Measurements from ENCODE around the gene SLC4A3. TPM values are rescaled to one million over a fixed set of nuclear protein-coding genes. Genes with fewer than 3 reads are reported as not detected.

The SLC4A3 gene
- polyA plus RNA-seq, 3 donors = 5.4 to 7.1 (median 6.1) TPM

DNA sequence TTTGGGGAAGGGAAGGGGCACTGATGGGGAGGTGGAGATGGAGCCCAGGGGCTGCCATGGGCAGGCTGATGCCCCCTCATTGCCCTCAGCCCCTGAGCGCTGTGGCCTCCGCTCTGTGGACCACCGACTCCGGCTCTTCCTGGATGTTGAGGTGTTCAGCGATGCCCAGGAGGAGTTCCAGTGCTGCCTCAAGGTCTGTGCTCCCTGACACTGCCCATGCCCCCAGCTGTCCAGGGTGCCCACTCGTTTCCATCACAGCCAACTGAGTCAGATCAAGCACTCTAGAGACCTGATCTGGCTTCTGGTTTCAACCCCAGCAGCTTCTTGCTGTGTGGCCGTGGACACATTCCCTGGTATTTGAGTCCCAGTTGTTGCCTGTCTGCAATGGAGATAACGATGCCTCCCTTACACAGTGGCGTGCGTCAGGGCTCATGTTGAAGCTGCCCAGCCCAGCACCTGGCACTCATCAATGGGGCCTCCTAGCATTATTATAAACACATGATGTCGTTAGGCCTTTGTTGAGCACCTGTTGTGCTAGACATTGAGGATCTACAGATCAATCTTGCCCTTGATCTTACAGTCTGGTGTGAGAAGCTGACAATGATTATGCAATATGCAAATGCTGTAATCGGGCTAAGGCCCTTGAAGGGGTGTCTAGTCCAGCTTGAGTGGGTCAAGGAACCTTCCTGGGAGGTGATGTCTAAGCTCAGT lies 15.4 kb upstream of the SLC4A3 start:
- no peak for DNase-seq (ENCODE audit: low read depth in 3 of 3, low spot score in 2 of 3)

DNA sequence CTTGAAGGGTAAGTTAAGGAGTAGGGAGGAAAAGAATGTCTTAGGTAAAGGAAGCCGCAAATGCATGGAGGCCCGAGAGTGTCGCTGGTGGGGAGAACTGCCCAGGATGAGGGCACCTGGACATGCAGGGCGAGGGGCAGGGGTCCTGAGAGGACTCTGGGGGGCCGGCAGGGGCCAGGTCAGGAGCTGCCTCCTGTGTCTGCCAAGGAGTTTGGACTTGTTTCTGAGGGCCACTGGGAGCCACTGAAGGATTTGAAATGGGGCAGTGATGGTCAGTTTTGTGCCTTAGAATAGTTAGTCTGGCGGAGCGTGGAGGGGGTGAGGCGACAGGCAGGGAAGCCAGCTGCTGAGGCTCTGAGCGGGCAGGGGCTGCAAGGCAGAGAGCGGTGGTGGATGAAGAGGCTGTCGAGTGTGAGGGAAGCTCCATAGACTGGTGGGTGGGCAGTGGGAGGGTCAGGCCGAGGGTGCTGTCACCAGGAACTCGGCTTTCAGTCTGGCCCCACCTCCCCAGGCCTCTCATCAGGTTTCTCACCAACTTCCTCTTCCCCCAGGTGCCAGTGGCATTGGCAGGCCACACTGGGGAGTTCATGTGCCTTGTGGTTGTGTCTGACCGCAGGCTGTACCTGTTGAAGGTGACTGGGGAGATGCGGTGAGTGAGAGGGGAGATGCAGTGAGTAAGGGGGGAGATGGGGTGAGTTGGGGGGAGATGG lies 14.7 kb upstream of the SLC4A3 start:
- no peak for DNase-seq (ENCODE audit: low read depth in 3 of 3, low spot score in 2 of 3)

GRCh38 chr2:219613461-219614070 lies 13.9 kb upstream of the SLC4A3 start:
- DNase-seq (ENCODE audit: low read depth in 3 of 3, low spot score in 2 of 3) = no peak

DNA sequence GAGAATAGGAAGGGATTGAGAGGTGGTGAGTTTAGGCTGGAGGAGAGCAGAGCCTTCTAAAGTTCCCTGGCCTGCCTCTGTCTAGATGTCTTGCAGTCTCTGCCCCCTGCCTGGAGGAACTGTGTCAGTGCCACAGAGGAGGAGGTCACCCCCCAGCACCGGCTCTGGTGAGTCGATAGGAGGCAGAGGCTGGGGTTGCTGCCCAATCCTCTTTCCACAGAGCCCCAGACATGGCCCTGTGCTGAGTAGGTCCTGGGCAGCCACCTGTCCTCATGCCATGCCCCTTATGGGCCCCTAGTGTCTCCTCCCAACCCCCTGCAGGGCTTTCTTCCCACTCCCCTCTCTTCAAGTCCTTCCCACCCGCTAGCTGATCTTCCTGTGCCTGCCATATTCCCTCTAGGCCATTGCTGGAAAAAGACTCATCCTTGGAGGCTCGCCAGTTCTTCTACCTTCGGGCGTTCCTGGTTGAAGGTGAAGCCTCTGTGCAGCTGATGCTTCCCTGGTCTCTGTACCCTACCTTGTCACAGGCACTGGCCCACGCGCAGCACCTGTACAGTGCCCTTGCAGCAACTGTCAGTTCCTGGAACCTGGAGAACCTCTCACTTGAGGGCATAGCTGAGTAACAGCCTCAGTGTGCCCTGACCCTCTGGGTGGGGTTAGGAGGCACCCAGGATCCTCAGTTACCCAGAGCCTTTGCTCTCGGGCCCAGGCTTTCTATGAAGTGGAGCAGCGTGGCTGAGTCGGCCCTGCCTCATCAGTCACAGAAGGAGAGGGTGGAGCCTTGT lies 13.2 kb upstream of the SLC4A3 start:
- no peak for DNase-seq (ENCODE audit: low read depth in 3 of 3, low spot score in 2 of 3)

DNA sequence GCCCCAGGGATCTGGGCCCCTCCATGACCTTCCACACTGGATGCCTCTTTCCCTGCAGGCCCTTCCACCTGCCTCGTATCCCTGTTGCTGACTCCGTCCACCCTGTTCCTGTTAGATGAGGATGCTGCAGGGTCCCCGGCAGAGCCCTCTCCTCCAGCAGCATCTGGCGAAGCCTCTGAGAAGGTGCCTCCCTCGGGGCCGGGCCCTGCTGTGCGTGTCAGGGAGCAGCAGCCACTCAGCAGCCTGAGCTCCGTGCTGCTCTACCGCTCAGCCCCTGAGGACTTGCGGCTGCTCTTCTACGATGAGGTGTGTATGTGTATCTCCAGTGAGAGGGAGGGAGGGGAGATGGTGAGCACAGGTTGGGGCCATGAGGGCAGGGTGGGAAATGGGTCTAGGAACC lies 12.4 kb upstream of the SLC4A3 start:
- no peak for DNase-seq (ENCODE audit: low read depth in 3 of 3, low spot score in 2 of 3)

GRCh38 chr2:219615894-219616293 lies 11.5 kb upstream of the SLC4A3 start:
- DNase-seq (ENCODE audit: low read depth in 3 of 3, low spot score in 2 of 3) = no peak

DNA sequence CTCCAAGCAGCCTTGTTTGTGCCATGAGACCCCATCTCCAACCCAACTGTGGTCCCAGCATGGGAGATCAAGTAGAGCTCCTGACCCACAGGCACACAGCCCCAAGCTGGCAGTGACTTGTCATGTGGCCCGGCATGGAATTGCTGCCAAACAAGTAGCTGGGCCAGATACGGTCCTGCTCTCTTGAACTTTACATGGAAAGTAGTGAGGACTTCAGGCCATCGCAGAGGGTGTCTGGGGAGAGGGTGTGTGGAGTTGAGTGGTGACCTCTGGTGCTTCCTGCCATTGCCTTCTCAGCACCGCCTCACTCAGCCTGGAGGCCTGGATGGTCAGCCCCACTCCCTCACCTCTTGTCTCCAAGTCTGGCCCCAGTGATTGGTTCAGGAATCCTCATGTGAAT lies 10.9 kb upstream of the SLC4A3 start:
- no peak for DNase-seq (ENCODE audit: low read depth in 3 of 3, low spot score in 2 of 3)

- DNase-seq (ENCODE audit: low read depth in 3 of 3, low spot score in 2 of 3) = no peak
These were observed 8.7 kb upstream of the SLC4A3 start for GRCh38 chr2:219618733-219619122.

DNA sequence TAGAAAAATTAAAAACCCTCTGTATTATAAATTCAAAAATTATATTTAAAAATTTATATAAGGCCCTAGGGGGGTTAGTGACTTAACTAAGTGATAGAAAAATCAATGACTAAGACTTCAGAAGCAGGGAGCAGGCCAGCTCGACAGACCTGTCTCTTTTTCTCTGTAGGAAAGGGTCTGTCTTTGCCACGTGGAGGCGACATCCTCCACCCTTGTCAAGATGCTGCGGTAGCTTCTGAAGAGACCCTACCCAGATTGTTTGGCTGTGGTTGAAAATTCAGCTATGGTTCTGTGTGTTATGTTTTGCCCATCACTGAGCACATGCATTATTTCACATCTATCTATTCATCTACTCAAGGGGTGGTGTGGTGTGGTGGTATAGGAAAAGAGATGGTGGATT lies 8.2 kb upstream of the SLC4A3 start:
- no peak for DNase-seq (ENCODE audit: low read depth in 3 of 3, low spot score in 2 of 3)

- DNase-seq (ENCODE audit: low read depth in 3 of 3, low spot score in 2 of 3) = no peak
These were observed 6.9 kb upstream of the SLC4A3 start for GRCh38 chr2:219620546-219620945.

- no peak for DNase-seq (ENCODE audit: low read depth in 3 of 3, low spot score in 2 of 3)
These were observed 5.5 kb upstream of the SLC4A3 start for GRCh38 chr2:219621935-219622334.

DNA sequence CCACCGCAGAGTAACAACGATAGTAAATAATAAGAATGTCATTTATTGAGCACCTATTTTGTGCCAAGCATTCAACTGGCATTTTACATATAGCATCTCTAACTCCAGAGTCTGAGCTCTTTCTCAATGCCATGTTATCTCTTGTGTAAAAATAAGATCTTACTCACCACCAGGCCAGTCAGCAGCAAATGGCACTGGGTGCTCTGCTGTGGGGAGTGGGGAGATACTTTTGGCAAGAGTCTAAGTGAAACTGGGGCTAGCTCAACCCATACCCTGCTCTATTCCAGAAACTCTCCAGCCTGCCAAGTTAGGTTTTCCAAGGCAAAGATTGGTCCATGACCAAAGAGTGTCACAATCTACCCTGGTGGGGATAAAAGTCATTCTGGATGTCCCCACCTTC lies 5.0 kb upstream of the SLC4A3 start:
- DNase-seq (ENCODE audit: low read depth in 3 of 3, low spot score in 2 of 3) = no peak

- no peak for DNase-seq (ENCODE audit: low read depth in 3 of 3, low spot score in 2 of 3)
These were observed 2.9 kb upstream of the SLC4A3 start for GRCh38 chr2:219624565-219624964.

DNA sequence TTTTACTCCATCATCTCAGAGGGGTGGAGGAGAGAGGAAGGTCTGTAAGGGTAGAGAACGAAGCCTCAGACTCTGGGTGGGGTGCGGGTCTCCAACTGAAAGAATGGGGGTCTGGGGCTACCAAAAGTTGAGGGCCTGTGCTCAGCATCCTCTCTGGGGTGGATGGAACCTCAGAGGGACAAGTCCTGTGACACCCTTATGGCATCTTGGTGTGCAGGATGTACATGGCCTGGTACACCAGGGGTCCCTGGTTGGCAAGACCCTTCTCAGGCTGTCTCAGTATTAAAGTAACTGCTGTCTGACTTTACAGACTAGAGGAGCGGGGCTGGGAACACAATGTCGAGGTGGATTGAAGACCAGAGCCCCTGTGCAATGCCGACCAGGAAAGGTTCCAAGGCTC lies 2.3 kb upstream of the SLC4A3 start:
- DNase-seq (ENCODE audit: low read depth in 3 of 3, low spot score in 2 of 3) = no peak

DNA sequence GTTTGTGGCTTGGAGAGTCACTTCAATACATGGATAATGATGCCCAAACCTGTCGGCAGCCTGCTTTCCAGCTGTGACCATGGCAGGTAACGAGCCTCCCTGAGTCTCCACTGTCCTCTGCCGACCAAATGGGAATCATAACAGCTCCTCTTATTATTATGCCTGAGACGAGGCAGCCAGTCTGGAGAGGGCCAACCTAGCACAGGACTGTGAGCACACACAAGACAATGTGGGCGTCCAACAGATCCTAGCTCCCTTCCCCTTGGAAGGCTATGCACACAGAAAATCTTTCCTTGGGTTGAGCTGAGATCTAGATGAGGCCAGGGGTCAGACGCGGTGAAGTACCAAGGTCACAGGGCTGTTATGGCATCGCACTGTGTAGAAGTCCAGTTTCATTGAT lies 890 bp upstream of the SLC4A3 start:
- DNase-seq (ENCODE audit: low read depth in 3 of 3, low spot score in 2 of 3) = no peak

- no peak for DNase-seq (ENCODE audit: low read depth in 3 of 3, low spot score in 2 of 3)
These were observed 980 bp downstream of the SLC4A3 start for GRCh38 chr2:219628235-219628985.

DNA sequence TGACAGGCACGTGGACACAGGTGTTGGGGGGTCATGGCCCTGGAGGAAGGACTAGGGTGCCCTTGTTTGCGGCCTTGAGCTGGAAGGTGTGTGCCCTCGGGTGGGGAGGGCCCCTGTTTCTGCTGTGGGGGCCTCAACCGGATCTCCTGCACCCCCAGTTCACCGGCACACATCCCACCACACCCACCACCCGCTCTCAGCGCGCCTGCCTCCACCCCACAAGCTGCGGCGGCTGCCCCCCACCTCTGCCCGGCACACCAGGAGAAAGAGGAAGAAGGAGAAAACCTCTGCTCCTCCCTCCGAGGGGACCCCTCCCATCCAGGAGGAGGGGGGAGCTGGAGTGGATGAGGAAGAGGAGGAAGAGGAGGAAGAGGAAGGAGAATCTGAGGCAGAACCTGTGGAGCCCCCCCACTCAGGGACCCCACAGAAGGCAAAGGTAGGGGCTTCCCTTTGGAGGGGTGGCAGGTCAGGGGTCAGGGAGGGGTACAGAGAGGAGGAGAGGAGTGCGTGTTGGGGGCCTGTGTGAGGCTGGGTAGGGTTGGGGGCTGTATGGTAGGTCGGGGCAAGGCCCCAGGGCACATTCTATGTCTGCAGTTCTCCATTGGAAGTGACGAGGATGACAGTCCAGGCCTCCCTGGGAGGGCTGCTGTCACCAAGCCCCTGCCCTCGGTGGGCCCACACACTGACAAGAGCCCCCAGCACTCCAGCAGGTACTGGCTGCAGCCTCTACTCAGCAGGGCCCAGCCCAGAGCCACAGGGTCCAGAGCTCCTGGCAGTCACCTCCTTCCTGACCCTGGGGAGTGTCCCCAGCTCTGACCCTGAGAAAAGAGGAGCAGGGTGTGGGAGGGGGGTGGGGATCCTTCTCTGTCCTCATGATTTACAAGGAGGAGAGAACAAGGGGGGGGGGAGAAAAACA lies 1.8 kb downstream of the SLC4A3 start:
- no peak for DNase-seq (ENCODE audit: low read depth in 3 of 3, low spot score in 2 of 3)

DNA sequence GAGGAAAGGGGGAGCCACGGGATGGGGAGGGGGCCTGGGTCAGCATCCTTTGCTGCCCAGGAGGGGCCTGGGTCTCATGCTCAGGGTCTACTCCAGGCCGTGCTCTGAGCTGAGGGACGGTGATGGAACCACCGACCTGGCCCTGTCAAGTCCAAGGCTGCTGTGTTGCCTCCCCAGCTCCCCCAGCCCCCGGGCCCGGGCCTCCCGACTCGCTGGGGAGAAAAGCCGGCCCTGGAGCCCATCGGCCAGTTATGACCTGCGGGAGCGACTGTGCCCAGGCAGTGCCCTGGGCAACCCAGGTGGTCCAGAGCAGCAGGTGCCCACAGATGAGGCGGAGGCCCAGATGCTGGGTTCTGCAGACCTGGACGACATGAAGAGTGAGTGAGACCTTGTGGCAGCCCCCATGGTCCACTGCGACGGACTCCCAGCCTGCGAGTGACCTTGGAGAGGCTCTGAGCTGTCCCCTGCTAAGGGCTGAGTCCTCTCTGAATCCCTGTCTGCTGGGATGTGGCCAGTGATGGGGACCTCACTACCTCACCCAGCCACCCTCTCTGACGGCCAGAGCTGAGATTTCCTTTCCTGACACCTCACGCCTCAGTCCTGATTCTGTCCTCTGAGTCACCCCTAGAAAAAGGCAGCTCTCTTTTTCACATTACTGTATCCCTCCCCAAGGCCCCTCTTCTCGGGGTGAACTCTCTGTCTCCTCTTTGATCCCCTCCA lies 2.7 kb downstream of the SLC4A3 start:
- DNase-seq (ENCODE audit: low read depth in 3 of 3, low spot score in 2 of 3) = no peak
